22Rv1 (cell line): ENCODE data around the gene POLR1E.

Experiments
- H3K27ac ChIP-seq: fragments of 450-650 bp; 2 replicates; pipeline ENCODE4 v1.5.1; 2017
- CTCF ChIP-seq: fragments of 450-650 bp; IDR thresholded peaks from 2 replicates; pipeline ENCODE4 v1.5.1; 2017; ENCODE audit warnings: mild to moderate bottlenecking
- ZFX ChIP-seq: fragments of 450-650 bp; IDR thresholded peaks from 2 replicates; pipeline ENCODE4 v1.6.1; 2017; ENCODE audit warnings: antibody characterized with exemption, borderline replicate concordance

POLR1E gene

DNA sequence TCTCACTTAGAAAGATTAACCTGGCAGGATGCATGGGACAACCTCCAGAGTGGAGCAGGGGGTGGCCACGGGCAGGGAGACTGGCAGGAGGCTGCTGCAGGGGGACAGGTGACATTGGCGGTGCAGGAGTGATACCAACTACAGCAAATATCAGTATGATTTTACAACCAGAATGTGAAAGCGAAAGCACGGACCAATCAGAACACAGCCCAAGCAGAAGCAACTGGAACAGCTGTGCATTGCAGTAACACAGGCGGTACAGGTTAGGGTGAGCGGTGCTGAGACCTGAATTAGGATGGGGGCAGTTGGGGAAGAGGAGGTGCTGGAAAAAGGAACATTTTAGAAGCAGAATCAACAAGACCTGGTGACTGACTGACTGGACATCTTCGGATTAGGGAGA, 29.3 kb downstream of the POLR1E start:
- H3K27ac ChIP-seq = no peak overlapping the region
- TF ChIP-seq CTCF (no peak), ZFX (no peak)

DNA sequence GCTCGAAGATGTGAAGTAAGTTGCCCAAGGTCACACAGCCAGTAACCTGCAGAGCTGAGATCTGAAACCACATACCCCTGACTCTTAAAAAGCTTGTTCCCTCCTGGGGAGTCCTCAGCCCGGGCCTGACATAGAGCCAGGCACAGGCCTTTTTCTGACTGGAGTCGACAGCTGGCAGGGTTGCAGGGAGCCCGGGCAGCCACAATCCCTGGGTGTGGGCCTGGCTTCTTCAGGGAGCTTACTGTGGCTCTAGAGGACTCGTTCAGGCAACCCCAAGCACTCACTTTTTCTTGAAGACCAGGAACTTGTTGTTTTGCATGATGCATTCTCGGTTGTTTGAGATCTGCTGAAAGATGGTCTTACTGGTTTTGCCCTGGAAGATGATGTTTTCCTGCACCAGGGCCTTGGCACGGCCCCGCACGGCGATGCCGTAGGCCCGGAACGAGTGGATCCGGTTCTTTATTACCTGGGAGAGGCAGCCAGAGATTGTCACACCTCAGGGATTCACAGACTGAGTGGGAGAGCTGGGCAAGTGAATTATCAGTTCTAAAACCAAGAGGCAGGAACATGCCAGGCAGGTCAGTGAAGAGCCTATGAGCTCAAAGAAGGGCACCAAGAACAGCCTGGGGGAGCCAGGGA, 30.0 kb downstream of the POLR1E start:
- TF ChIP-seq ZFX = no peak
- TF ChIP-seq CTCF = no peak

GRCh38 chr9:37517923-37518322, 32.2 kb downstream of the POLR1E start:
- no peak overlapping the region for H3K27ac ChIP-seq
- TF ChIP-seq CTCF (no peak), ZFX (no peak)

More for the DNA sequence above, 30.0 kb downstream of the POLR1E start:
- H3K27ac ChIP-seq = no peak overlapping the region

DNA sequence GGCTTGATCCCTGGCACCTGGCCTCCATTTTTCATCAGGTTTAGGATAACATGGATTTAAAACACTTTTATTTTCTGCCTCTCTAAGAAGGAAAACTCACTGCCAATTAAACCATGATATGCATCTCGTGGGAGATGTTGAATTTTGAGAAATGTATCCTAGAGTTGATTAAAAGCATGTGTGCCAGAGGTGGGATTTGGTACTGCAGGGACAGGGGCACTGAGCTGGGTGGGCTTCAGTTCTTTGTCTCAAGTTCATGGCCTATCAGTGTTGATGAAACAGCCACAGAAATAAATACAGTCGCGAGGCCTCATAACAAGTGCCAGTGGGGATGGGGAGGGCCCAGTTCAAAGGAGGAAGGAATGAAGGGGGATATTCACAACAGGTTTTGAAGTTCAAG, 34.9 kb downstream of the POLR1E start:
- TF ChIP-seq CTCF (no peak), ZFX (no peak)
- H3K27ac ChIP-seq = no peak overlapping the region

GRCh38 chr9:37521111-37521510, 35.4 kb downstream of the POLR1E start:
- no peak overlapping the region for H3K27ac ChIP-seq
- TF ChIP-seq CTCF = no peak
- no peak for TF ChIP-seq ZFX

DNA sequence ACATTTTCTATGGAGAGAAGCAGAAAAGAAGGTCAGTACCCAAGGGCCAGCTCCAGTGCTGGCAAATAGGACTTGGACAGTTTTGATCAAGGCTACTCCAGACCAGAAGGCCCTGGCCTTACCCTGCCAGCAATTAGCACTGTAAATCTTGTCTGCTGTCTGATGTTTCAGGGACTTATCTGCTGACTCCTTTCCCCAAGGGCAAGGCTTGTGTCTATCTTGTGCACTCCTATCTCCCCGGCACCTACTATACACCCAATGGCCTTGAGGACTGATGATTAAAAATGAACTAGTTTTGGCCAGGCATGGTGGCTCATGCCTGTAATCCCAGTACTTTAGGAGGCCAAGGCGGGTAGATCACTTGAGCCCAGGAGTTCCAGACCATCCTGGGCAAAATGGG, 37.2 kb downstream of the POLR1E start:
- no peak for TF ChIP-seq CTCF
- TF ChIP-seq ZFX = no peak

DNA sequence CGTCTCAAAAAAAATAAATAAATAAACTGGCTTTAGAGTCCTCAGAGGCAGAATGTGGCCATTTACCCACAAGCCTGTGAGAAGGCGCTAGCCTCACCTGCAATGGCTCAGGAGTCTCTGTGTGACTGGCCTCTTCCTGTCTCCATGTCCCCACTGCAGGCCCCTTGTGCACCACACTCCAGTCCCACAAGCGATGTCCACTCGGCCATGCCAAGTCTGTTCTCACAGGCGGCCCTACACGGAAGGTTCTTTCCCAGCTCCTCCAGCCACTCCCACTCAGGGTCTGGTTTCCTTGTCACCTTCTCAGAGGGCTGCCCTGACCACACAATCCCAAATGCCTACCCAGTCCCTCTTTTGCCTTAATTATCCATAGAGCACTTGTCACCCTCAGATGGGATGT, 38.2 kb downstream of the POLR1E start:
- H3K27ac ChIP-seq = no peak overlapping the region
- no peak for TF ChIP-seq ZFX
- TF ChIP-seq CTCF = no peak

More for the DNA sequence above, 37.2 kb downstream of the POLR1E start:
- H3K27ac ChIP-seq = no peak overlapping the region
